Bladder microvascular endothelial cell (primary cell): ENCODE measurements around the gene MBOAT1. TPM values are rescaled to one million over a fixed set of nuclear protein-coding genes. Genes with fewer than 3 reads are reported as not detected.

Experiments
- total RNA-seq: library from RNA; depleted of rRNA; stranded (reverse); fragments of >200 nt; gene quantifications from 2 replicates; pipeline ENCODE4 v1.2.3, GENCODE V29; 2014

MBOAT1 gene, protein sequence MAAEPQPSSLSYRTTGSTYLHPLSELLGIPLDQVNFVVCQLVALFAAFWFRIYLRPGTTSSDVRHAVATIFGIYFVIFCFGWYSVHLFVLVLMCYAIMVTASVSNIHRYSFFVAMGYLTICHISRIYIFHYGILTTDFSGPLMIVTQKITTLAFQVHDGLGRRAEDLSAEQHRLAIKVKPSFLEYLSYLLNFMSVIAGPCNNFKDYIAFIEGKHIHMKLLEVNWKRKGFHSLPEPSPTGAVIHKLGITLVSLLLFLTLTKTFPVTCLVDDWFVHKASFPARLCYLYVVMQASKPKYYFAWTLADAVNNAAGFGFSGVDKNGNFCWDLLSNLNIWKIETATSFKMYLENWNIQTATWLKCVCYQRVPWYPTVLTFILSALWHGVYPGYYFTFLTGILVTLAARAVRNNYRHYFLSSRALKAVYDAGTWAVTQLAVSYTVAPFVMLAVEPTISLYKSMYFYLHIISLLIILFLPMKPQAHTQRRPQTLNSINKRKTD
- total RNA-seq: 4.2 and 11.8 TPM in 2 replicates

DNA sequence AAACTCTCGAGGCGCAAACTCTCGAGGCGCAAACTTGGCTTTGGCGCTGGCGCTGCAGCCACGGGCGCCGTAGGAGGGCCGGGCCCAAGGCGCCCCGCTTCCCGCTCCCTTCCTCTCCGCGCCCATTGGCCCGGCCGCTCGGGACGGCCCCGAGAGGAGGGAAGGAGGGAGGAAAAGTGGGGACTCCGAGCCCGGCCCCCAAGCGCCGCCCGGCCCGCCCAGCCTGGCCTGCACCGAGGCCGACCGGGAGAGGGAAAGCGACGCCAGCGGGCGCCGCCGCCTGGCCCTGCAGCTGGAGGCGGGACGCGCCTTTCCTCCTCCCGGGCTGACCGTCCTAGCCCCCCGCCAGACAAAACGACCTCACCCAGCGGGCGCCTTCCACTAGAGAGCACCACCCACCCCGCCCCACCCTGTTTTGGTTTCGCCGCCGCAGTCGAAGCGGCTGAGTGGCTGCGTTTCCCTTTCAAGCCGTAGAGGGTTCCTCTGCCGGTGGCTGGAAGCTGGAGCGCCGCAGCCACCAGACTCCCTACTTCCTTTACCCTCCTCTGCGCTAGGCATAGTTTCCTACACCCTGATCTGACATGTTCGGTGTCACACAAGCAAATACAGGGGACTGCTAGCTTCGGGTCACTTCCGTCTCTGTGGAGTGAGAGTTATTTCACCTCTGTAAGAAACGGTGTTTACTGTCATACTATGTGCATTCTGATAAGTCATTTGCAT is at the start of gene MBOAT1:
MBOAT1 (minus strand) TSS at position 78 of the 720 bp plus-strand sequence. CDS start 235 bp downstream, outside the sequence.

Other genes starting within 250 kb of the MBOAT1 start
- 3.7 and 8.9 TPM in 2 replicates for gene E2F3, start 189.4 kb upstream of the MBOAT1 start, total RNA-seq